WTC11 (cell line): ENCODE measurements around the gene SNTA1. TPM values are rescaled to one million over a fixed set of nuclear protein-coding genes. Genes with fewer than 3 reads are reported as not detected.

ENCODE experiments used
- ATAC-seq: fragments of 200-7000 bp; cut with Tn5 transposase; 2 replicates; pipeline ENCODE4 v1.10.0; 2021; ENCODE audit warnings: mild to moderate bottlenecking, moderate library complexity
- CTCF ChIA-PET: fragments of 300-600 bp; sonication (Branson Sonifier 250); formaldehyde crosslinking; loops from one replicate; lab custom pipeline; 2021; ENCODE audit warnings: antibody characterized with exemption; lab: Charles Lee
- POLR2A ChIA-PET: fragments of 350-600 bp; sonication (Branson Sonifier 250); formaldehyde crosslinking; loops from one replicate; lab custom pipeline; 2021; ENCODE audit warnings: antibody characterized with exemption; lab: Charles Lee
- DNase-seq: peaks from one replicate; pipeline ENCODE4 v3.0.0; 2021; ENCODE audit warnings: low spot score
- H3K27ac Mint-ChIP-seq: 2 replicates; pipeline ENCODE4 v1.8.0; 2021; ENCODE audit warnings: mixed read lengths
- H3K27me3 Mint-ChIP-seq: 2 replicates; pipeline ENCODE4 v1.8.0; 2021; ENCODE audit warnings: low read depth, mild to moderate bottlenecking, moderate library complexity, mixed read lengths
- H3K36me3 Mint-ChIP-seq: 2 replicates; pipeline ENCODE4 v1.8.0; 2021; ENCODE audit warnings: mixed read lengths
- H3K4me1 Mint-ChIP-seq: 2 replicates; pipeline ENCODE4 v1.8.0; 2022; ENCODE audit warnings: mixed read lengths
- H3K4me3 Mint-ChIP-seq: 2 replicates; pipeline ENCODE4 v1.8.0; 2021; ENCODE audit warnings: mild to moderate bottlenecking, moderate library complexity, mixed read lengths
- H3K9me3 Mint-ChIP-seq: 2 replicates; pipeline ENCODE4 v1.8.0; 2021; ENCODE audit warnings: mixed read lengths
- ATF1 ChIP-seq: sonication (generic); formaldehyde crosslinking; IDR thresholded peaks from 2 replicates; pipeline ENCODE4 v1.8.1; 2023; ENCODE audit warnings: mild to moderate bottlenecking, moderate library complexity, missing genetic modification reagents
- CDX4 ChIP-seq: fragments of 250-450 bp; sonication (Bioruptor Pico); IDR thresholded peaks from 2 replicates; pipeline ENCODE4 v1.9.0; 2021; ENCODE audit warnings: moderate library complexity, mild to moderate bottlenecking, inconsistent platforms, borderline replicate concordance
- E2F4 ChIP-seq: sonication (generic); formaldehyde crosslinking; IDR thresholded peaks from 2 replicates; pipeline ENCODE4 v1.8.1; 2022; ENCODE audit warnings: low read depth, mild to moderate bottlenecking, moderate library complexity, missing genetic modification reagents, borderline replicate concordance
- E2F5 ChIP-seq: sonication (generic); formaldehyde crosslinking; IDR thresholded peaks from 2 replicates; pipeline ENCODE4 v1.8.1; 2022; ENCODE audit warnings: mild to moderate bottlenecking, moderate library complexity, missing genetic modification reagents
- ELF4 ChIP-seq: sonication (generic); formaldehyde crosslinking; IDR thresholded peaks from 2 replicates; pipeline ENCODE4 v1.8.1; 2022; ENCODE audit warnings: low read depth, mild to moderate bottlenecking, moderate library complexity, missing genetic modification reagents
- EMX1 ChIP-seq: fragments of 250-450 bp; sonication (Bioruptor Pico); IDR thresholded peaks from 2 replicates; pipeline ENCODE4 v1.8.0; 2021; ENCODE audit warnings: mild to moderate bottlenecking
- FOXP1 ChIP-seq: sonication (generic); formaldehyde crosslinking; IDR thresholded peaks from 2 replicates; pipeline ENCODE4 v1.8.0; 2022; ENCODE audit warnings: missing genetic modification reagents, mild to moderate bottlenecking, moderate library complexity, borderline replicate concordance
- GABPB1 ChIP-seq: sonication (generic); formaldehyde crosslinking; IDR thresholded peaks from 2 replicates; pipeline ENCODE4 v1.8.1; 2023; ENCODE audit warnings: mild to moderate bottlenecking, missing genetic modification reagents
- GRHL2 ChIP-seq: fragments of 250-450 bp; sonication (Bioruptor Pico); IDR thresholded peaks from 2 replicates; pipeline ENCODE4 v1.8.0; 2022; ENCODE audit warnings: mild to moderate bottlenecking, moderate library complexity; ENCODE audit not compliant: insufficient replicate concordance, severe bottlenecking
- HMGXB4 ChIP-seq: sonication (generic); formaldehyde crosslinking; IDR thresholded peaks from 2 replicates; pipeline ENCODE4 v1.8.1; 2023; ENCODE audit warnings: mild to moderate bottlenecking, moderate library complexity, missing genetic modification reagents
- MXD4 ChIP-seq: fragments of 250-450 bp; sonication (Bioruptor Pico); IDR thresholded peaks from 2 replicates; pipeline ENCODE4 v1.8.0; 2021; ENCODE audit warnings: mild to moderate bottlenecking, moderate library complexity, borderline replicate concordance
- PRRX2 ChIP-seq: fragments of 250-450 bp; sonication (Bioruptor Pico); IDR thresholded peaks from 2 replicates; pipeline ENCODE4 v1.8.0; 2021; ENCODE audit warnings: mild to moderate bottlenecking
- STAT6 ChIP-seq: sonication (generic); formaldehyde crosslinking; conservative IDR thresholded peaks from 2 replicates; pipeline ENCODE4 v1.8.1; 2023; ENCODE audit warnings: mild to moderate bottlenecking, low read depth, missing genetic modification reagents, moderate library complexity
- ZNF317 ChIP-seq: sonication (generic); formaldehyde crosslinking; IDR thresholded peaks from 2 replicates; pipeline ENCODE4 v1.8.1; 2023; ENCODE audit warnings: low read depth, mild to moderate bottlenecking, moderate library complexity, missing genetic modification reagents, borderline replicate concordance
- total RNA-seq: library from RNA; stranded (reverse); gene quantifications from 3 replicates; pipeline ENCODE4 v1.2.3, GENCODE V29; 2021
- TF ChIP-seq, protein P1 (sequence below): sonication (generic); formaldehyde crosslinking; IDR thresholded peaks from 2 replicates; pipeline ENCODE4 v1.8.0; 2022; ENCODE audit warnings: mild to moderate bottlenecking, missing genetic modification reagents
- TF ChIP-seq, protein P2 (sequence below): sonication (generic); formaldehyde crosslinking; IDR thresholded peaks from 2 replicates; pipeline ENCODE4 v1.8.0; 2023; ENCODE audit warnings: missing genetic modification reagents

The SNTA1 gene
- total RNA-seq, 1 experiment from 2014 or later: 5.3 TPM

DNA sequence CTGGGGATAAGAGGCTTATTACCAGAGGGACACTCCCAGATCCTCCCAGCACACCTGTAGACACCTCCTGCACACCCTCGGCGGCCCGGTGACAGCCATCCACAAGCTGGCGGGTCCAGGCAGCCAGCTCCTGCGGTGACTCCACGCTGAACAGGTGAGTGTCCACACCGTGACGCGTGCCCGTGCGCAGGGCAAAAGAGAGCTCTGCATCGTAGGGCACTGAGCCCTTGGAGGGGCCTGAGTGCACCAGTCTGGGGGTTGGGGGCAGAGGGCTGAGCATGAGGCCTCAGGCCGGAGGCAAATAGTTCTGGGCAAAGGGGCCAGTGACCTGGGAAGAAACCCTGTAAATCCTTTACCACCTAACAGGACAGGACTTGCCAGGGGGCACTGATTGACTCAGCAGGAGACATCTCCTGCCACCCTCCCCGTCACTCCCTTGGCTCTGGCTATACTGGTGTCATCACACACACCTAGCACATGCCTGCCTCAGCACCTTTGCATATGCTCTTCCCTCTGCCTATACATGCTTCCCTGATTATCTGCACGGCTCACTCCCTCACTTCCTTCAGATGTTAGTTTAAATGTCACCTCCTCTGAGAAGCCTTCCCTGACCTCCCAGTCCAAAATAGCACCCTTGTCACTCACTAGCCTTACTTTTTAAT lies 33.4 kb downstream of the SNTA1 start:
- Mint-ChIP-seq H3K27ac (no peak overlapping the region), H3K27me3 (no peaks in the 10 kb centered on the region), H3K9me3 (0 out of 2 replicates have a peak, but pooled peaks cover 7% of the 10 kb centered on the region), H3K36me3 (peaks cover 8% of the 10 kb centered on the region), H3K4me1 (no peaks in the 10 kb centered on the region), H3K4me3 (no peak overlapping the region)
- CTCF ChIA-PET: interaction anchor here (1.2 kb wide), 1 partner anchor 9 kb away, joined by 3 read pairs; the partner anchor contains the start of gene CDK5RAP1
- TF ChIP-seq E2F5 (no peak), HMGXB4 (no peak), ELF4 (no peak), MXD4 (CRISPR knock-in tag) (no peak), CDX4 (CRISPR knock-in tag) (no peak), STAT6 (no peak), GRHL2 (no peak), ZNF317 (CRISPR knock-in tag) (no peak), E2F4 (CRISPR knock-in tag) (no peak), EMX1 (CRISPR knock-in tag) (no peak), ATF1 (no peak), FOXP1 (CRISPR knock-in tag) (no peak)
- TF ChIP-seq, protein P1, sequence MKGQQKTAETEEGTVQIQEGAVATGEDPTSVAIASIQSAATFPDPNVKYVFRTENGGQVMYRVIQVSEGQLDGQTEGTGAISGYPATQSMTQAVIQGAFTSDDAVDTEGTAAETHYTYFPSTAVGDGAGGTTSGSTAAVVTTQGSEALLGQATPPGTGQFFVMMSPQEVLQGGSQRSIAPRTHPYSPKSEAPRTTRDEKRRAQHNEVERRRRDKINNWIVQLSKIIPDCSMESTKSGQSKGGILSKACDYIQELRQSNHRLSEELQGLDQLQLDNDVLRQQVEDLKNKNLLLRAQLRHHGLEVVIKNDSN (CRISPR knock-in tag): no peak
- POLR2A ChIA-PET: no interaction called here
- DNase-seq (no peak), ATAC-seq (no peak)

- TF ChIP-seq PRRX2 (CRISPR knock-in tag) (no peak), GABPB1 (no peak)
- TF ChIP-seq, protein P2, sequence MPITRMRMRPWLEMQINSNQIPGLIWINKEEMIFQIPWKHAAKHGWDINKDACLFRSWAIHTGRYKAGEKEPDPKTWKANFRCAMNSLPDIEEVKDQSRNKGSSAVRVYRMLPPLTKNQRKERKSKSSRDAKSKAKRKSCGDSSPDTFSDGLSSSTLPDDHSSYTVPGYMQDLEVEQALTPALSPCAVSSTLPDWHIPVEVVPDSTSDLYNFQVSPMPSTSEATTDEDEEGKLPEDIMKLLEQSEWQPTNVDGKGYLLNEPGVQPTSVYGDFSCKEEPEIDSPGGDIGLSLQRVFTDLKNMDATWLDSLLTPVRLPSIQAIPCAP (CRISPR knock-in tag): no peak
These were observed 34.6 kb downstream of the SNTA1 start for GRCh38 chr20:33408716-33409654.

More at GRCh38 chr20:33408716-33409654, 34.6 kb downstream of the SNTA1 start:
- Mint-ChIP-seq H3K4me1 (no peaks in the 10 kb centered on the region), H3K27ac (no peak overlapping the region), H3K36me3 (peaks cover 8% of the 10 kb centered on the region), H3K27me3 (no peaks in the 10 kb centered on the region), H3K9me3 (0 out of 2 replicates have a peak, but pooled peaks cover 7% of the 10 kb centered on the region), H3K4me3 (no peak overlapping the region)
- ChIA-PET POLR2A (no interaction called here), CTCF (no interaction called here)
- no peak for DNase-seq
- ATAC-seq: no peak
